SK-N-MC (cell line): ENCODE data around the gene CAVIN1.
A peak's percentile ranks its signal among the peaks of the same experiment; 100 is the strongest.
"Not testable (repeated sequence)": the region's sequence is repeated elsewhere in the genome, so short reads cannot be mapped to it uniquely, and the experiment has no call there.

Experiments used
- DNase-seq: peaks from one replicate; pipeline ENCODE4 v3.0.0-alpha.2; 2011; ENCODE audit warnings: low read depth, low spot score
- H3K27ac ChIP-seq: fragments of 200-600 bp; sonication (generic); 2 replicates; pipeline ENCODE4 v1.5.1; 2016; ENCODE audit warnings: mixed run types
- H3K36me3 ChIP-seq: fragments of 200-600 bp; sonication (generic); 2 replicates; pipeline ENCODE4 v1.6.1; 2017; ENCODE audit warnings: antibody characterized with exemption, low read length, mixed read lengths; ENCODE audit not compliant: insufficient read depth
- H3K4me3 ChIP-seq: fragments of 200-600 bp; sonication (generic); 2 replicates; pipeline ENCODE4 v1.5.1; 2016
- H3K9ac ChIP-seq: fragments of 200-600 bp; sonication (generic); 2 replicates; pipeline ENCODE4 v1.8.0; 2017; ENCODE audit warnings: mixed run types, mixed read lengths; ENCODE audit not compliant: insufficient read length
- H3K9me3 ChIP-seq: fragments of 200-600 bp; sonication (generic); 2 replicates; pipeline ENCODE4 v1.6.1; 2017; ENCODE audit warnings: low read depth, mild to moderate bottlenecking, antibody characterized with exemption, low read length, moderate library complexity, mixed read lengths
- EZH2 ChIP-seq: fragments of 200-600 bp; sonication (generic); IDR thresholded peaks from one replicate; pipeline ENCODE4 v1.6.1; 2017; ENCODE audit warnings: antibody characterized with exemption
- FOXP2 ChIP-seq: optimal IDR thresholded peaks from 2 replicates; pipeline ENCODE3; 2011; ENCODE audit warnings: mild to moderate bottlenecking, moderate library complexity; ENCODE audit not compliant: insufficient read depth; ENCODE audit errors: extremely low read length, control extremely low read depth
- POLR2AphosphoS5 ChIP-seq: IDR thresholded peaks from 2 replicates; pipeline ENCODE4 v1.6.1; 2012; ENCODE audit warnings: mild to moderate bottlenecking, low read depth, low read length, borderline replicate concordance

Gene CAVIN1

GRCh38 chr17:42456223-42457106 lies 33.4 kb upstream of the CAVIN1 start:
- peak overlapping the region; percentile 51 for H3K27ac ChIP-seq
- TF ChIP-seq FOXP2, result no peak
- TF ChIP-seq POLR2AphosphoS5, result peak; percentile 62; the same call in 1 of the 2 replicates
- no peaks in the 10 kb centered on the region for H3K36me3 ChIP-seq
- DNase-seq, result peak; percentile 95
- H3K9ac ChIP-seq, result no peak overlapping the region
- peak overlapping the region; percentile 59 for H3K4me3 ChIP-seq
- no peaks in the 10 kb centered on the region for H3K9me3 ChIP-seq

- not testable (repeated sequence) for H3K27ac ChIP-seq, H3K9me3 ChIP-seq, DNase-seq, H3K4me3 ChIP-seq, H3K36me3 ChIP-seq, H3K9ac ChIP-seq
Measured at GRCh38 chr17:42454987-42455386, 31.9 kb upstream of the CAVIN1 start.

GRCh38 chr17:42453439-42453838 lies 30.4 kb upstream of the CAVIN1 start:
- TF ChIP-seq POLR2AphosphoS5, result no peak
- TF ChIP-seq FOXP2, result no peak
- no peak for TF ChIP-seq EZH2
- no peak overlapping the region for H3K4me3 ChIP-seq
- H3K9ac ChIP-seq, result no peak overlapping the region
- no peak overlapping the region for H3K27ac ChIP-seq
- H3K9me3 ChIP-seq, result no peaks in the 10 kb centered on the region
- H3K36me3 ChIP-seq, result no peaks in the 10 kb centered on the region
- no peak for DNase-seq

GRCh38 chr17:42451270-42451669 lies 28.2 kb upstream of the CAVIN1 start:
- not testable (repeated sequence) for H3K27ac ChIP-seq, H3K9ac ChIP-seq, H3K36me3 ChIP-seq, DNase-seq, H3K9me3 ChIP-seq, H3K4me3 ChIP-seq

- not testable (repeated sequence) for H3K9me3 ChIP-seq, H3K9ac ChIP-seq, H3K27ac ChIP-seq, H3K36me3 ChIP-seq, H3K4me3 ChIP-seq, DNase-seq
Measured at GRCh38 chr17:42449838-42450237, 26.8 kb upstream of the CAVIN1 start.

GRCh38 chr17:42449176-42449575 lies 26.1 kb upstream of the CAVIN1 start:
- not testable (repeated sequence) for H3K36me3 ChIP-seq, DNase-seq, H3K9ac ChIP-seq, H3K27ac ChIP-seq, H3K4me3 ChIP-seq, H3K9me3 ChIP-seq

- TF ChIP-seq POLR2AphosphoS5 (no peak), EZH2 (no peak), FOXP2 (no peak)
- no peak overlapping the region for H3K27ac ChIP-seq
- no peak overlapping the region for H3K9ac ChIP-seq
- no peak overlapping the region for H3K4me3 ChIP-seq
- H3K9me3 ChIP-seq, result no peaks in the 10 kb centered on the region
- DNase-seq, result no peak
- no peaks in the 10 kb centered on the region for H3K36me3 ChIP-seq
Measured at GRCh38 chr17:42442196-42442565, 19.1 kb upstream of the CAVIN1 start.

- no peaks in the 10 kb centered on the region for H3K36me3 ChIP-seq
- no peaks in the 10 kb centered on the region for H3K9me3 ChIP-seq
- no peak for DNase-seq
- no peak overlapping the region for H3K27ac ChIP-seq
- H3K9ac ChIP-seq, result no peak overlapping the region
- H3K4me3 ChIP-seq, result no peak overlapping the region
- TF ChIP-seq FOXP2 (no peak), POLR2AphosphoS5 (no peak), EZH2 (no peak)
Measured at GRCh38 chr17:42441371-42442195, 18.5 kb upstream of the CAVIN1 start.
